K562 (cell line): Measurements from ENCODE around the gene CNOT1.

Source experiments
- RNF2 ChIP-seq: sonication (generic); IDR thresholded peaks from 2 replicates; pipeline ENCODE4 v1.6.1; 2016
- SAFB2 ChIP-seq: fragments of 200-400 bp; formaldehyde crosslinking; IDR thresholded peaks from 2 replicates; pipeline ENCODE4 v1.6.1; 2018; ENCODE audit warnings: borderline replicate concordance, low read length, low read depth, moderate library complexity; ENCODE audit not compliant: severe bottlenecking
- SIN3A ChIP-seq, 2 experiments: fragments of 150-350 bp in 1 of 2; IDR thresholded peaks; 2 replicates each; pipeline ENCODE4 v1.6.1; 2011 to 2016; ENCODE audit warnings: borderline replicate concordance in 2 of 2, low read depth in 2 of 2, low read length in 2 of 2, mild to moderate bottlenecking in 2 of 2, moderate library complexity in 2 of 2; ENCODE audit not compliant: control insufficient read depth in 1 of 2
- TCF7L2 ChIP-seq: fragments of 150-350 bp; IDR thresholded peaks from 2 replicates; pipeline ENCODE4 v1.6.1; 2016; ENCODE audit warnings: low read depth, mild to moderate bottlenecking, low read length, moderate library complexity
- TEAD4 ChIP-seq, 2 experiments: sonication (generic) in 1 of 2; formaldehyde crosslinking in 1 of 2; IDR thresholded peaks; 2 replicates each; pipeline versions ENCODE4 v1.6.1 to v1.8.0; 2012 to 2022; ENCODE audit warnings: borderline replicate concordance in 1 of 2, inconsistent platforms in 1 of 2, low read length in 1 of 2, mild to moderate bottlenecking in 1 of 2, missing genetic modification reagents in 1 of 2
- USF2 ChIP-seq: sonication (generic); formaldehyde crosslinking; IDR thresholded peaks from 2 replicates; pipeline ENCODE4 v1.5.0; 2020; ENCODE audit warnings: missing genetic modification reagents
- ZFX ChIP-seq: sonication (generic); formaldehyde crosslinking; IDR thresholded peaks from 2 replicates; pipeline ENCODE4 v1.8.0; 2022; ENCODE audit warnings: mild to moderate bottlenecking, missing genetic modification reagents, moderate library complexity

GRCh38 chr16:58481931-58482330, 147.7 kb downstream of the CNOT1 start:
- TF ChIP-seq SIN3A (IDR thresholded peaks at IDR 0.05; ENCODE audit: borderline replicate concordance in 2 of 2, control insufficient read depth in 1 of 2, low read depth in 2 of 2, low read length in 2 of 2): no peak
- no peak for TF ChIP-seq SAFB2
- TF ChIP-seq RNF2: no peak
- TF ChIP-seq ZFX (CRISPR knock-in tag): no peak
- TF ChIP-seq USF2 (CRISPR knock-in tag): no peak
- TF ChIP-seq TEAD4 (IDR thresholded peaks at IDR 0.05; ENCODE audit: low read length): no peak
- TF ChIP-seq TEAD4 (CRISPR knock-in tag; IDR thresholded peaks at IDR 0.05; ENCODE audit: borderline replicate concordance): no peak
- TF ChIP-seq TCF7L2: no peak
